Smooth muscle cell (in vitro differentiated cells): ENCODE measurements around the gene KDM2B. TPM values are rescaled to one million over a fixed set of nuclear protein-coding genes. Genes with fewer than 3 reads are reported as not detected.

Experiments
- DNase-seq: peaks from one replicate; lab custom pipeline; 2025; ENCODE audit not compliant: unreplicated experiment; lab: John Stamatoyannopoulos, UW
- H2AFZ ChIP-seq: fragments of 200-600 bp; sonication (generic); 2 replicates; pipeline ENCODE4 v1.6.0; 2016; ENCODE audit warnings: antibody characterized with exemption, low read depth, mild to moderate bottlenecking
- H3F3A ChIP-seq: fragments of 200-600 bp; sonication (generic); 2 replicates; pipeline ENCODE4 v1.6.0; 2017; ENCODE audit warnings: antibody characterized with exemption, low read depth
- H3K27ac ChIP-seq: fragments of 200-600 bp; sonication (generic); 2 replicates; pipeline ENCODE4 v1.5.1; 2016; ENCODE audit warnings: low read depth, mild to moderate bottlenecking
- H3K27me3 ChIP-seq: fragments of 200-600 bp; sonication (generic); 2 replicates; pipeline ENCODE4 v1.6.1; 2016; ENCODE audit warnings: low read depth, mild to moderate bottlenecking
- H3K36me3 ChIP-seq: fragments of 200-600 bp; sonication (generic); 2 replicates; pipeline ENCODE4 v1.5.1; 2016; ENCODE audit warnings: low read depth
- H3K4me1 ChIP-seq: fragments of 200-600 bp; sonication (generic); 2 replicates; pipeline ENCODE4 v1.5.1; 2016; ENCODE audit warnings: low read depth
- H3K4me2 ChIP-seq: fragments of 200-600 bp; sonication (generic); 2 replicates; pipeline ENCODE4 v1.6.0; 2016; ENCODE audit warnings: mild to moderate bottlenecking
- H3K4me3 ChIP-seq: fragments of 200-600 bp; sonication (generic); 2 replicates; pipeline ENCODE4 v1.5.1; 2016; ENCODE audit warnings: mild to moderate bottlenecking
- H3K79me2 ChIP-seq: fragments of 200-600 bp; sonication (generic); 2 replicates; pipeline ENCODE4 v1.6.0; 2016; ENCODE audit warnings: low read depth, mild to moderate bottlenecking
- H3K9ac ChIP-seq: fragments of 200-600 bp; sonication (generic); 2 replicates; pipeline ENCODE4 v1.6.0; 2016; ENCODE audit warnings: low read depth
- H3K9me3 ChIP-seq: fragments of 200-600 bp; sonication (generic); replicated peaks from 2 replicates; pipeline ENCODE4 v1.5.1; 2016; ENCODE audit warnings: low read depth
- H4K20me1 ChIP-seq: fragments of 200-600 bp; sonication (generic); 2 replicates; pipeline ENCODE4 v1.6.0; 2016; ENCODE audit warnings: low read depth
- WGBS: methylation state at CpG from one replicate; pipeline ENCODE4 v1.1.7; 2016; ENCODE audit warnings: low lambda C conversion rate; 5-methylcytosine and 5-hydroxymethylcytosine counted together
- polyA plus RNA-seq: library from polyadenylated mRNA; unstranded; fragments of >200 nt; fragmentation: Nextera tagmentation; extraction: Ambion mirVana; gene quantifications from 2 replicates; pipeline ENCODE4 v1.2.1, GENCODE V29; 2016
- total RNA-seq: library from RNA; depleted of rRNA; stranded (reverse); fragments of >200 nt; gene quantifications from 2 replicates; pipeline ENCODE4 v1.2.3, GENCODE V29; 2014
- TF ChIP-seq, protein P1 (sequence below): fragments of 200-600 bp; sonication (generic); IDR thresholded peaks from 2 replicates; pipeline ENCODE4 v1.5.1; 2017; ENCODE audit warnings: borderline replicate concordance, mild to moderate bottlenecking, antibody characterized with exemption; ENCODE audit not compliant: insufficient read depth, poor library complexity, severe bottlenecking

The KDM2B gene
- total and polyA plus RNA-seq, 2 experiments from 2014 or later, result 16.3 to 34.9 TPM

DNA sequence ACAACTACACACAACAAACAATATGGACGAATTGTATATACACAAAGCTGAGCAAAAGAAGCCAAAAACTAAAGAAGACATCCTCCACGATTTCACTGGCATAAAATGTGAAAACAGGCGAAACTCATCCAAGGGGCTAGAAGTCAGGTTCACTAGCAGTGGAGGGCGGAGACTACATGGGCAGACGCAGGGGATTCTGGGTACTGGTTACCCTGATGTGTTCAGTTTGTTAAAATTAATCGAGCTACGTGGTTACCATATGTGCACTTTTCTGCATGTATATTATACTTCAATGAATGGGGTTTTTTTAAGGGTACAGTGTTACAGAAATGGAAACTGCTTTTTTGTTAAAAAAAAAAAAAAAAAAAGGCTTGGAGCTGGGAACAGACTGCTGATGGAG lies 12.3 kb downstream of the KDM2B start:
- Histone ChIP-seq H2AFZ (no peak overlapping the region), H3K9ac (no peak overlapping the region), H3K4me3 (no peak overlapping the region), H3F3A (no peaks in the 10 kb centered on the region), H3K27me3 (no peaks in the 10 kb centered on the region), H3K27ac (no peak overlapping the region), H4K20me1 (no peaks in the 10 kb centered on the region), H3K4me2 (no peak overlapping the region), H3K9me3 (no peaks in the 10 kb centered on the region), H3K79me2 (no peaks in the 10 kb centered on the region), H3K36me3 (no peaks in the 10 kb centered on the region), H3K4me1 (no peaks in the 10 kb centered on the region)
- no peak for DNase-seq
- WGBS, result 95% methylated on average over 7 of the region's 7 CpGs
- TF ChIP-seq, protein P1, sequence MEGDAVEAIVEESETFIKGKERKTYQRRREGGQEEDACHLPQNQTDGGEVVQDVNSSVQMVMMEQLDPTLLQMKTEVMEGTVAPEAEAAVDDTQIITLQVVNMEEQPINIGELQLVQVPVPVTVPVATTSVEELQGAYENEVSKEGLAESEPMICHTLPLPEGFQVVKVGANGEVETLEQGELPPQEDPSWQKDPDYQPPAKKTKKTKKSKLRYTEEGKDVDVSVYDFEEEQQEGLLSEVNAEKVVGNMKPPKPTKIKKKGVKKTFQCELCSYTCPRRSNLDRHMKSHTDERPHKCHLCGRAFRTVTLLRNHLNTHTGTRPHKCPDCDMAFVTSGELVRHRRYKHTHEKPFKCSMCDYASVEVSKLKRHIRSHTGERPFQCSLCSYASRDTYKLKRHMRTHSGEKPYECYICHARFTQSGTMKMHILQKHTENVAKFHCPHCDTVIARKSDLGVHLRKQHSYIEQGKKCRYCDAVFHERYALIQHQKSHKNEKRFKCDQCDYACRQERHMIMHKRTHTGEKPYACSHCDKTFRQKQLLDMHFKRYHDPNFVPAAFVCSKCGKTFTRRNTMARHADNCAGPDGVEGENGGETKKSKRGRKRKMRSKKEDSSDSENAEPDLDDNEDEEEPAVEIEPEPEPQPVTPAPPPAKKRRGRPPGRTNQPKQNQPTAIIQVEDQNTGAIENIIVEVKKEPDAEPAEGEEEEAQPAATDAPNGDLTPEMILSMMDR, result no peak

DNA sequence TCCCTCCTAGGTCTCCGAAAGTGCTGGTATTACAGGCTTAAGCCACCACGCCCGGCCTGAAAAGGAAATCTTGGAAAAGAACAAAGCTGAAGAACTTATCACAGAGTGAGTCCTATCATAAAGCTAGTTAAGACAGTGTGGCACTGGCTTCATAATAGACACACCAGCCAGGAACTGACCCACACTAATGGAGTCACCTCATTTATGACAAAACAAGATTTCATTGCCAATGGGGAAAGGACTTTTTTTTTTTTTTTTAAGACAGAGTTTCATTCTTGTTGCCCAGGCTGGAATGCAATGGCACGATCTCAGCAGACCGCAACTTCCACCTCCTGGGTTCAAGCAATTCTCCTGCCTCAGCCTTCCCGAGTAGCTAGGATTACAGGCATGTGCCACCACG lies 15.7 kb downstream of the KDM2B start:
- Histone ChIP-seq H3K4me2 (no peak overlapping the region), H4K20me1 (no peaks in the 10 kb centered on the region), H3K27me3 (no peaks in the 10 kb centered on the region), H3K79me2 (no peaks in the 10 kb centered on the region), H3K36me3 (no peaks in the 10 kb centered on the region), H3K4me3 (no peak overlapping the region), H3F3A (no peaks in the 10 kb centered on the region), H3K27ac (no peak overlapping the region), H3K4me1 (no peaks in the 10 kb centered on the region), H2AFZ (no peak overlapping the region), H3K9me3 (no peaks in the 10 kb centered on the region), H3K9ac (no peak overlapping the region)
- DNase-seq, result no peak
- WGBS, result 88% methylated on average over 7 of the region's 7 CpGs
- TF ChIP-seq, protein P1, result no peak

DNA sequence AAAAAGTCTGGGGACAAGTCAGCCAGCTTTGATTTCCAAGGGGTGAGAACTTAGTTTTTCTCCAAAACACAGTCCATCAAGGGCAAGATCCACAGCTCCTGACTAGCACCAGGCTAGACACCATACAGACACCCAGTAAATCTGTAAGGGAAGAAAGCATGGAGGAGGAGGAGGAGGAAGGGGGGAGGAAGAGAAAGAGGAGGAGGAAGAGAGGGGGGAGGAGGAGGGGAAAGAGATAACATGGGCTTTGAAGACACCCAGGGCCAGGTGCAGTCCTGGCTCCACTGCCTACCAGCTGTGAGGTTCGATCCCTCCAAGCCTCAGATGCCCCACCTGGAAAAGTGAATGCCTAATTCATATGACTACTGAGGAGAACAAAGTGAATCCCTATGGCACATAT lies 18.3 kb downstream of the KDM2B start:
- no peak for DNase-seq
- Histone ChIP-seq H3K4me2 (no peak overlapping the region), H4K20me1 (no peaks in the 10 kb centered on the region), H3K9ac (no peak overlapping the region), H3K27ac (no peak overlapping the region), H3K79me2 (no peaks in the 10 kb centered on the region), H3K36me3 (no peaks in the 10 kb centered on the region), H3K9me3 (no peaks in the 10 kb centered on the region), H3F3A (no peaks in the 10 kb centered on the region), H3K4me1 (no peaks in the 10 kb centered on the region), H2AFZ (no peak overlapping the region), H3K4me3 (no peak overlapping the region), H3K27me3 (no peaks in the 10 kb centered on the region)
- WGBS, result 100% methylated on average over 1 of the region's 1 CpG
- TF ChIP-seq, protein P1, result no peak

DNA sequence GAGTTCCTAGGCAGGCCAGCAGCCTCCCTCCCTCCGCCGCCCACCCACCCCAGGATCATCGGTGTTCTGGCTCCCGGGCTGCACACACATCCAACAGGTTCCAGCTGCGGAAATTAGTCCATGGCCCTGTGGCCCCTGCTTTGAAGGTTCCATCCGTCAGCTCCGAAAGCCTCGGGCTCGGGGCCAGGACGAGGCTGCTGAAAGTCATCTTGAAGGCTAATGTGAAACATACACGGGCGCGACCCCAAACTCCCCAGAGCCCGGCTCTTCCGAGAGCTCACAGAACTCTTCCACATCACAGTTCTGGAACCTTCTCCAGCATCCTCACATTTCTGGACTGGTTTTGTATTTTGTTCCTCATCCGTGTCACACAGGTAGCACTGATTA lies 19.8 kb downstream of the KDM2B start:
- 92% methylated on average over 16 of the region's 16 CpGs for WGBS
- Histone ChIP-seq H3K27ac (no peak overlapping the region), H2AFZ (no peak overlapping the region), H3K4me2 (no peak overlapping the region), H3F3A (no peaks in the 10 kb centered on the region), H3K36me3 (no peaks in the 10 kb centered on the region), H3K79me2 (no peaks in the 10 kb centered on the region), H3K9ac (no peak overlapping the region), H4K20me1 (no peaks in the 10 kb centered on the region), H3K9me3 (no peaks in the 10 kb centered on the region), H3K4me1 (no peaks in the 10 kb centered on the region), H3K4me3 (no peak overlapping the region), H3K27me3 (no peaks in the 10 kb centered on the region)
- DNase-seq, result no peak
- TF ChIP-seq, protein P1, result no peak
